Spleen (tissue), 7 donors: Measurements from ENCODE around the gene CCDC200.
"Not testable (repeated sequence)": the region's sequence is repeated elsewhere in the genome, so short reads cannot be mapped to it uniquely, and the experiment has no call there.

Source experiments
- POLR2A ChIP-seq, 3 donors: fragments of 450-650 bp; IDR thresholded peaks; one replicate each; pipeline ENCODE4 v1.5.1; 2017; ENCODE audit warnings: antibody characterized with exemption in 3 of 3, mild to moderate bottlenecking in 1 of 3
- POLR2AphosphoS5 ChIP-seq, 3 donors: sonication (generic); formaldehyde crosslinking; IDR thresholded peaks; one replicate each; pipeline ENCODE4 v1.5.1; 2017; ENCODE audit warnings: antibody characterized with exemption in 3 of 3
- TF ChIP-seq, protein P1 (sequence below), 11 experiments: fragments of 200-600 bp in 7 of 11; fragments of 450-650 bp in 4 of 11; sonication (generic) in 4 of 11; IDR thresholded peaks in 8 of 11; conservative IDR thresholded peaks in 3 of 11; 1 replicate in 7 of 11; 2 replicates in 4 of 11; pipeline versions ENCODE4 v1.4.0 to v1.8.0; 2016 to 2021; ENCODE audit warnings: antibody characterized with exemption in 11 of 11, inconsistent platforms in 4 of 11, mild to moderate bottlenecking in 1 of 11
- donor health status: DM: no; HTN: no; CAD: no; lungs with moderate emphysema.
- donor health status: DM: no; HTN: no; CAD: no.
- donor health status: DM: no; HTN: no; CAD: no.

DNA sequence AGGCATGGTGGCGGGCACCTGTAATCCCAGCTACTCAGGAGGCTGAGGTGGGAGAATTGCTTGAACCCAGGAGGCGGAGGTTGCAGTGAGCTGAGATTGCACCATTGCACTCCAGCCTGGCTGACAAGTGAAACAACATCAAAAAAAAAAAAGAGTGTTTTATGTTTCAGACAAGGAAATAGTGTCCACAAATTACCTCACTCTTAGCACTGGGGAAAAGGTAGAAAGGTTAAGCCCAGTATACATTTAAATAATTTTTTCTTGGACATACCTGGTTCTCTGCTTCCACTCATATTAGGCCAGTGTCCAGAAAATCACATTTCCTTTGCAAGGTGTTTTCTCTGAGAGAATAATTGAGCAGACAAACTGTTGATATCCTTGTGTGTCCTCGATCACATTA, 25.4 kb downstream of the CCDC200 start:
- TF ChIP-seq, protein P1, sequence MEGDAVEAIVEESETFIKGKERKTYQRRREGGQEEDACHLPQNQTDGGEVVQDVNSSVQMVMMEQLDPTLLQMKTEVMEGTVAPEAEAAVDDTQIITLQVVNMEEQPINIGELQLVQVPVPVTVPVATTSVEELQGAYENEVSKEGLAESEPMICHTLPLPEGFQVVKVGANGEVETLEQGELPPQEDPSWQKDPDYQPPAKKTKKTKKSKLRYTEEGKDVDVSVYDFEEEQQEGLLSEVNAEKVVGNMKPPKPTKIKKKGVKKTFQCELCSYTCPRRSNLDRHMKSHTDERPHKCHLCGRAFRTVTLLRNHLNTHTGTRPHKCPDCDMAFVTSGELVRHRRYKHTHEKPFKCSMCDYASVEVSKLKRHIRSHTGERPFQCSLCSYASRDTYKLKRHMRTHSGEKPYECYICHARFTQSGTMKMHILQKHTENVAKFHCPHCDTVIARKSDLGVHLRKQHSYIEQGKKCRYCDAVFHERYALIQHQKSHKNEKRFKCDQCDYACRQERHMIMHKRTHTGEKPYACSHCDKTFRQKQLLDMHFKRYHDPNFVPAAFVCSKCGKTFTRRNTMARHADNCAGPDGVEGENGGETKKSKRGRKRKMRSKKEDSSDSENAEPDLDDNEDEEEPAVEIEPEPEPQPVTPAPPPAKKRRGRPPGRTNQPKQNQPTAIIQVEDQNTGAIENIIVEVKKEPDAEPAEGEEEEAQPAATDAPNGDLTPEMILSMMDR (IDR thresholded peaks at IDR 0.05 in 8 of 11, conservative IDR thresholded peaks at IDR 0.05 in 3 of 11) = not testable (repeated sequence)
- TF ChIP-seq POLR2AphosphoS5, POLR2A (IDR thresholded peaks at IDR 0.05): not testable (repeated sequence)
